B cell (primary cell): ENCODE data around the gene CBARP. TPM values are rescaled to one million over a fixed set of nuclear protein-coding genes. Genes with fewer than 3 reads are reported as not detected.

Source experiments
- ATAC-seq: fragments of 200-7000 bp; cut with Tn5 transposase; one replicate; pipeline ENCODE4 v1.10.0; 2021; ENCODE audit warnings: low read depth, mild to moderate bottlenecking, moderate number of reproducible peaks, moderate library complexity
- CTCF ChIA-PET: fragments of 350-600 bp; sonication (Branson Sonifier 250); formaldehyde crosslinking; loops from one replicate; lab custom pipeline; 2021; ENCODE audit warnings: antibody characterized with exemption, inconsistent platforms; lab: Charles Lee
- POLR2A ChIA-PET: fragments of 350-600 bp; sonication (Branson Sonifier 250); formaldehyde crosslinking; loops from one replicate; lab custom pipeline; 2021; ENCODE audit warnings: antibody characterized with exemption; lab: Charles Lee
- DNase-seq: peaks from one replicate; pipeline ENCODE4 v3.0.0; 2013
- H2AFZ ChIP-seq: 2 replicates; pipeline ENCODE4 v1.6.1; 2012; ENCODE audit warnings: mild to moderate bottlenecking, low read depth, low read length; ENCODE audit not compliant: insufficient read depth, poor library complexity, severe bottlenecking
- H3K27ac ChIP-seq, 2 donors: 1 replicate in 1 of 2; 2 replicates in 1 of 2; pipeline ENCODE4 v1.5.1; 2012 to 2013; ENCODE audit warnings: low read length in 2 of 2, mild to moderate bottlenecking in 2 of 2, moderate library complexity in 1 of 2
- H3K27me3 ChIP-seq, 4 experiments: fragments of 200-600 bp in 1 of 4; sonication (generic) in 1 of 4; replicated peaks in 1 of 4; 1 replicate in 2 of 4; 2 replicates in 2 of 4; pipeline versions ENCODE4 v1.6.1 to v1.7.0; 2013 to 2016; ENCODE audit warnings: low read length in 3 of 4, mild to moderate bottlenecking in 2 of 4, mixed read lengths in 1 of 4, moderate library complexity in 1 of 4; ENCODE audit not compliant: insufficient read depth in 4 of 4, control insufficient read depth in 3 of 4; ENCODE audit errors: control extremely low read depth in 1 of 4
- H3K36me3 ChIP-seq, 2 experiments: replicated peaks in 1 of 2; 1 replicate in 1 of 2; 2 replicates in 1 of 2; pipeline versions ENCODE4 v1.6.1 to v1.7.1; 2013; ENCODE audit warnings: low read length in 1 of 2; ENCODE audit not compliant: insufficient read depth in 2 of 2, control insufficient read depth in 1 of 2; ENCODE audit errors: control extremely low read depth in 1 of 2, extremely low read depth in 1 of 2
- H3K4me1 ChIP-seq, 2 donors: fragments of 200-600 bp in 1 of 2; sonication (generic) in 1 of 2; 1 replicate in 1 of 2; 2 replicates in 1 of 2; pipeline versions ENCODE4 v1.5.1 to v1.6.1; 2013 to 2017; ENCODE audit warnings: low read length in 2 of 2; ENCODE audit not compliant: control insufficient read depth in 2 of 2, insufficient read depth in 2 of 2
- H3K4me2 ChIP-seq: replicated peaks from 2 replicates; pipeline ENCODE3; 2012; ENCODE audit warnings: mild to moderate bottlenecking, low read depth, low read length; ENCODE audit not compliant: poor library complexity, severe bottlenecking
- H3K4me3 ChIP-seq, 5 experiments: fragments of 200-600 bp in 1 of 5; sonication (generic) in 1 of 5; 1 replicate in 3 of 5; 2 replicates in 2 of 5; pipeline versions ENCODE4 v1.5.1 to v1.7.0; 2011 to 2016; ENCODE audit warnings: low read length in 4 of 5, mild to moderate bottlenecking in 4 of 5, low read depth in 2 of 5, control low read depth in 1 of 5, moderate library complexity in 1 of 5; ENCODE audit not compliant: insufficient read depth in 1 of 5; ENCODE audit errors: control extremely low read depth in 1 of 5, extremely low read depth in 1 of 5
- H3K79me2 ChIP-seq: fragments of 200-600 bp; sonication (generic); one replicate; pipeline ENCODE4 v1.6.0; 2016; ENCODE audit warnings: low read length; ENCODE audit not compliant: control insufficient read depth, insufficient read depth
- H3K9ac ChIP-seq: fragments of 200-600 bp; sonication (generic); 2 replicates; pipeline ENCODE4 v1.6.1; 2017; ENCODE audit warnings: mild to moderate bottlenecking, low read length, moderate library complexity
- H3K9me3 ChIP-seq, 3 donors: one replicate each; pipeline versions ENCODE4 v1.6.1 to v1.7.1; 2013; ENCODE audit warnings: low read length in 2 of 3; ENCODE audit not compliant: control insufficient read depth in 2 of 3, insufficient read depth in 1 of 3; ENCODE audit errors: control extremely low read depth in 1 of 3
- H4K20me1 ChIP-seq: 2 replicates; pipeline ENCODE4 v1.6.0; 2012; ENCODE audit warnings: mild to moderate bottlenecking, low read length; ENCODE audit not compliant: insufficient read depth, control insufficient read depth, poor library complexity, severe bottlenecking
- H3K27ac Mint-ChIP-seq: one replicate; pipeline ENCODE4 v1.8.0; 2021; ENCODE audit warnings: mixed read lengths
- H3K27me3 Mint-ChIP-seq: one replicate; pipeline ENCODE4 v1.8.0; 2021; ENCODE audit warnings: mixed read lengths
- H3K4me1 Mint-ChIP-seq: one replicate; pipeline ENCODE4 v1.8.0; 2021; ENCODE audit warnings: mixed read lengths
- H3K4me3 Mint-ChIP-seq: one replicate; pipeline ENCODE4 v1.8.0; 2021; ENCODE audit warnings: mixed read lengths
- H3K9me3 Mint-ChIP-seq: one replicate; pipeline ENCODE4 v1.8.0; 2022; ENCODE audit warnings: mixed read lengths; ENCODE audit not compliant: insufficient read depth
- CTCF ChIP-seq: fragments of 200-600 bp; IDR thresholded peaks from one replicate; pipeline ENCODE4 v1.8.0; 2022; ENCODE audit warnings: antibody characterized with exemption, mild to moderate bottlenecking
- EZH2 ChIP-seq: IDR thresholded peaks from 2 replicates; pipeline ENCODE4 v1.6.1; 2012; ENCODE audit warnings: borderline replicate concordance, low read depth, mild to moderate bottlenecking, moderate library complexity, low read length; ENCODE audit not compliant: insufficient read depth, poor library complexity, severe bottlenecking
- WGBS: methylation state at CpG from one replicate; pipeline ENCODE4 v1.1.5; 2013; ENCODE audit warnings: missing lambda C conversion rate; ENCODE audit not compliant: insufficient coverage; 5-methylcytosine and 5-hydroxymethylcytosine counted together
- intact Hi-C: fragments of 100-400 bp; cut with micrococcal nuclease; formaldehyde crosslinking; loops from one replicate; pipeline ENCODE4 v1.10.0; 2022
- polyA plus RNA-seq: library from polyadenylated mRNA; depleted of rRNA; stranded (reverse); fragments of >200 nt; gene quantifications from 2 replicates; pipeline ENCODE4 v1.2.3, GENCODE V29; 2012
- total RNA-seq, 2 donors: library from RNA; stranded (reverse); fragments of 120-200 nt in 1 of 2; gene quantifications; 1 replicate in 1 of 2; 2 replicates in 1 of 2; pipeline versions ENCODE4 v1.2.3 to v1.2.4, GENCODE V29; 2013 to 2022

The CBARP gene
- total and polyA plus RNA-seq, 2 donors (not counting 1 experiment from before 2014, with no cell fraction given), result not detected

GRCh38 chr19:1273263-1274041 is 35.6 kb upstream of the CBARP start:
- no peak overlapping the region for H3K4me2 ChIP-seq
- 93% methylated on average over 23 of the region's 25 CpGs for WGBS
- no peak overlapping the region for H2AFZ ChIP-seq
- intact Hi-C loops, result no loop called here
- ATAC-seq (no peak), DNase-seq (peak; percentile 49)
- Mint-ChIP-seq H3K9me3 (no peaks in the 10 kb centered on the region), H3K27me3 (no peaks in the 10 kb centered on the region), H3K27ac (peak overlapping the region; percentile 72), H3K4me1 (peaks cover 54% of the 10 kb centered on the region), H3K4me3 (peak overlapping the region; percentile 57)
- H4K20me1 ChIP-seq, result peaks cover 76% of the 10 kb centered on the region
- no peaks in the 10 kb centered on the region for H3K27me3 ChIP-seq
- peak overlapping the region; percentile 5 to 97 for H3K27ac ChIP-seq
- no peak overlapping the region for H3K4me3 ChIP-seq
- H3K9me3 ChIP-seq, result no peaks in the 10 kb centered on the region
- H3K79me2 ChIP-seq, result peaks cover 75% of the 10 kb centered on the region
- no peak overlapping the region for H3K9ac ChIP-seq
- peaks cover 49 to 71% of the 10 kb centered on the region in 2 donors for H3K4me1 ChIP-seq
- ChIA-PET POLR2A (interaction anchor here (0.6 to 2.3 kb wide), 6 partner anchors 11 to 1028 kb away, joined by 3 to 14 read pairs (median 4); no protein-coding TSS in a partner anchor), CTCF (interaction anchor here (0.9 to 6.1 kb wide), 3 partner anchors 21 to 32 kb away, joined by 3 to 51 read pairs (median 3); no protein-coding TSS in a partner anchor)
- no peak for TF ChIP-seq CTCF
- no peak for TF ChIP-seq EZH2
- peaks cover 9 to 51% of the 10 kb centered on the region in 2 experiments for H3K36me3 ChIP-seq
